Ishikawa (cell line): ENCODE measurements around the gene AUTS2.

Experiments
- EGR1 ChIP-seq: IDR thresholded peaks from 2 replicates; pipeline ENCODE4 v1.6.1; 2012
- EP300 ChIP-seq: IDR thresholded peaks from 2 replicates; pipeline ENCODE4 v1.6.1; 2012; ENCODE audit warnings: borderline replicate concordance
- FOXM1 ChIP-seq: IDR thresholded peaks from 2 replicates; pipeline ENCODE4 v1.6.1; 2012; ENCODE audit warnings: low read depth, borderline replicate concordance
- RAD21 ChIP-seq: IDR thresholded peaks from 2 replicates; pipeline ENCODE4 v1.6.1; 2012; ENCODE audit warnings: low read depth
- TCF12 ChIP-seq: IDR thresholded peaks from 2 replicates; pipeline ENCODE4 v1.6.1; 2012; ENCODE audit warnings: low read depth
- ZBTB7A ChIP-seq: IDR thresholded peaks from 2 replicates; pipeline ENCODE4 v1.6.1; 2012; ENCODE audit warnings: low read depth
- TF ChIP-seq, protein P1 (sequence below): IDR thresholded peaks from 2 replicates; pipeline ENCODE4 v1.6.1; 2012
- TF ChIP-seq, protein P2 (sequence below): IDR thresholded peaks from 2 replicates; pipeline ENCODE4 v1.6.1; 2012
- TF ChIP-seq, protein P3 (sequence below): IDR thresholded peaks from 2 replicates; pipeline ENCODE4 v1.6.1; 2012; ENCODE audit warnings: low read depth, mild to moderate bottlenecking

DNA sequence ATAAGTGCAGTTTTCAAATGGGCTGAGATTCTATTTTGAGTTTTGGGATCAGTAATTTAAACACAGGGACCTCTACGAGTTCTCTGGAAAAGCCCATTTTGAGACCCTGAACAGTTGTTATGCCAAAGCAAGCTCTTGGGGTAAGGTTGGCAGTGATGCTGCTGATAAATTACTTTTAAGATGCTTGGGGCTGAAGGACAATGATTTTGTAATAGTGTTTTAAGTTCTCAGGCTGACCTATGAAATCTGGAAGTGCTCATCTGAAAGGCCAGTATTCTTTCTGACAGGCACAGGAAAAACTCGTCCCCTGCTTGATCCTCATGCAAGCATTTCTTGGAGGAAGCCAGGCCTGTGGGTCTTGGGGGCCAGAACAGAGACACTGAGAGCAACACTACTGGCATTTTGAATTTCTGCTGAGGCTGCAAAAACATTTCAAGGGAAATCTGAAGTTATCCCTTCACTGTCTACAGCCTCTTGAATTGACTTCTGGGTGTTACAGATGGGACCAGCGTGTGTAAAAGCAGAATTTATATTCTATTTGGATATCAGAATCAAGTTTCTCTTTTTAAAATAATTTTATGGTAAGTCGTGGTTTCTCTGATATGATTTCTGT lies 79.7 kb downstream of the AUTS2 start:
- TF ChIP-seq ZBTB7A (no peak), FOXM1 (no peak), TCF12 (no peak), EGR1 (no peak), EP300 (no peak), RAD21 (no peak)
- TF ChIP-seq, protein P1, sequence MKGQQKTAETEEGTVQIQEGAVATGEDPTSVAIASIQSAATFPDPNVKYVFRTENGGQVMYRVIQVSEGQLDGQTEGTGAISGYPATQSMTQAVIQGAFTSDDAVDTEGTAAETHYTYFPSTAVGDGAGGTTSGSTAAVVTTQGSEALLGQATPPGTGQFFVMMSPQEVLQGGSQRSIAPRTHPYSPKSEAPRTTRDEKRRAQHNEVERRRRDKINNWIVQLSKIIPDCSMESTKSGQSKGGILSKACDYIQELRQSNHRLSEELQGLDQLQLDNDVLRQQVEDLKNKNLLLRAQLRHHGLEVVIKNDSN = no peak
- TF ChIP-seq, protein P2, sequence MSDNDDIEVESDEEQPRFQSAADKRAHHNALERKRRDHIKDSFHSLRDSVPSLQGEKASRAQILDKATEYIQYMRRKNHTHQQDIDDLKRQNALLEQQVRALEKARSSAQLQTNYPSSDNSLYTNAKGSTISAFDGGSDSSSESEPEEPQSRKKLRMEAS = no peak
- TF ChIP-seq, protein P3, sequence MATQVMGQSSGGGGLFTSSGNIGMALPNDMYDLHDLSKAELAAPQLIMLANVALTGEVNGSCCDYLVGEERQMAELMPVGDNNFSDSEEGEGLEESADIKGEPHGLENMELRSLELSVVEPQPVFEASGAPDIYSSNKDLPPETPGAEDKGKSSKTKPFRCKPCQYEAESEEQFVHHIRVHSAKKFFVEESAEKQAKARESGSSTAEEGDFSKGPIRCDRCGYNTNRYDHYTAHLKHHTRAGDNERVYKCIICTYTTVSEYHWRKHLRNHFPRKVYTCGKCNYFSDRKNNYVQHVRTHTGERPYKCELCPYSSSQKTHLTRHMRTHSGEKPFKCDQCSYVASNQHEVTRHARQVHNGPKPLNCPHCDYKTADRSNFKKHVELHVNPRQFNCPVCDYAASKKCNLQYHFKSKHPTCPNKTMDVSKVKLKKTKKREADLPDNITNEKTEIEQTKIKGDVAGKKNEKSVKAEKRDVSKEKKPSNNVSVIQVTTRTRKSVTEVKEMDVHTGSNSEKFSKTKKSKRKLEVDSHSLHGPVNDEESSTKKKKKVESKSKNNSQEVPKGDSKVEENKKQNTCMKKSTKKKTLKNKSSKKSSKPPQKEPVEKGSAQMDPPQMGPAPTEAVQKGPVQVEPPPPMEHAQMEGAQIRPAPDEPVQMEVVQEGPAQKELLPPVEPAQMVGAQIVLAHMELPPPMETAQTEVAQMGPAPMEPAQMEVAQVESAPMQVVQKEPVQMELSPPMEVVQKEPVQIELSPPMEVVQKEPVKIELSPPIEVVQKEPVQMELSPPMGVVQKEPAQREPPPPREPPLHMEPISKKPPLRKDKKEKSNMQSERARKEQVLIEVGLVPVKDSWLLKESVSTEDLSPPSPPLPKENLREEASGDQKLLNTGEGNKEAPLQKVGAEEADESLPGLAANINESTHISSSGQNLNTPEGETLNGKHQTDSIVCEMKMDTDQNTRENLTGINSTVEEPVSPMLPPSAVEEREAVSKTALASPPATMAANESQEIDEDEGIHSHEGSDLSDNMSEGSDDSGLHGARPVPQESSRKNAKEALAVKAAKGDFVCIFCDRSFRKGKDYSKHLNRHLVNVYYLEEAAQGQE = no peak
